Activated CD8-positive, alpha-beta T cell treated with anti-CD3 and anti-CD28 coated beads, Interleukin-2, amount 10 ng/mL, durations not matched to agents 7 days and 5 days (primary cell): ENCODE results near the gene CFAP157. TPM values are rescaled to one million over a fixed set of nuclear protein-coding genes. Genes with fewer than 3 reads are reported as not detected.

Source experiments
- ATAC-seq: fragments of 150-1000 bp; cut with Tn5 transposase; one replicate; pipeline ENCODE4 v1.10.0; 2021; ENCODE audit warnings: moderate library complexity
- CTCF ChIA-PET: fragments of 350-600 bp; sonication (Branson Sonifier 250); formaldehyde crosslinking; loops from one replicate; lab custom pipeline; 2021; ENCODE audit warnings: antibody characterized with exemption; lab: Charles Lee
- POLR2A ChIA-PET: fragments of 350-600 bp; sonication (Branson Sonifier 250); formaldehyde crosslinking; loops from one replicate; lab custom pipeline; 2021; ENCODE audit warnings: antibody characterized with exemption; lab: Charles Lee
- DNase-seq: peaks from one replicate; pipeline ENCODE4 v3.0.0-alpha.2; 2020
- H3K27ac Mint-ChIP-seq: one replicate; pipeline ENCODE4 v1.8.0; 2021; ENCODE audit warnings: mild to moderate bottlenecking, mixed read lengths
- H3K27me3 Mint-ChIP-seq: one replicate; pipeline ENCODE4 v1.8.0; 2021; ENCODE audit warnings: low read depth, mixed read lengths
- H3K36me3 Mint-ChIP-seq: one replicate; pipeline ENCODE4 v1.8.0; 2021; ENCODE audit warnings: low read depth, mixed read lengths
- H3K4me1 Mint-ChIP-seq: one replicate; pipeline ENCODE4 v1.8.0; 2021; ENCODE audit warnings: low read depth, mixed read lengths
- H3K4me3 Mint-ChIP-seq: one replicate; pipeline ENCODE4 v1.8.0; 2021; ENCODE audit warnings: mild to moderate bottlenecking, mixed read lengths
- H3K9me3 Mint-ChIP-seq: one replicate; pipeline ENCODE4 v1.8.0; 2022; ENCODE audit warnings: mixed read lengths; ENCODE audit not compliant: insufficient read depth
- total RNA-seq, 2 experiments: library from RNA; stranded (reverse); gene quantifications; one replicate each; pipeline ENCODE4 v1.2.3, GENCODE V29; 2021

CFAP157 gene
- total RNA-seq, 2 experiments from 2014 or later = 0.16 TPM; not detected in 1

- ChIA-PET CTCF (interaction anchor here (1.2 to 5.3 kb wide), 2 partner anchors 15 to 130 kb away, joined by 4 to 27 read pairs; partner anchors contain the start of gene TOR2A), POLR2A (interaction anchor here (0.7 kb wide), 2 partner anchors 211 to 456 kb away, joined by 3 read pairs; partner anchors contain the start of gene GARNL3)
- no peak for ATAC-seq
- H3K36me3 Mint-ChIP-seq = peaks cover 2% of the 10 kb centered on the region
- DNase-seq = peak; percentile 45
- no peaks in the 10 kb centered on the region for H3K27me3 Mint-ChIP-seq
- peaks cover 37% of the 10 kb centered on the region for H3K4me1 Mint-ChIP-seq
- H3K4me3 Mint-ChIP-seq = peak overlapping the region; percentile 48
- H3K9me3 Mint-ChIP-seq = no peaks in the 10 kb centered on the region
- peak overlapping the region; percentile 95 for H3K27ac Mint-ChIP-seq
Observed at GRCh38 chr9:127720031-127720864, 13.5 kb downstream of the CFAP157 start.

DNA sequence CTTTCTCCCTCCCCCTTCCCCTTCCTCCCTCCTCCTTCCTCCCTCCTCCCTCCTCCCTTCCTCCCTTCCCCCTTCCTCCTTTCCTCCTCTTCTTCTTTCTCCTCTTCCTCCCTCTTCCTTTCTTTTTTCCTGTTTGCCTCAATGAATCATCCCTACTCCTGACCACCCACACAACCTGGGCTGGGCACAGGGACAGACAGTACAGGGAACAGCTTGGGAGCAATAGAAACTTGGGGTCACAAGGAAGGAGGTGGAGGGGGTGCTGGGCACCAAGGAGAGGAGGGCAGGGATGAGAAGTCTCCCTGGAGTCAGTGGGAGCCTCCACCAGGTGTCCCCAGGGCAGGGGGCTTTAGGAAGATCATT lies 14.1 kb downstream of the CFAP157 start:
- peak overlapping the region; percentile 31 for H3K4me3 Mint-ChIP-seq
- no peaks in the 10 kb centered on the region for H3K9me3 Mint-ChIP-seq
- H3K27me3 Mint-ChIP-seq = no peaks in the 10 kb centered on the region
- DNase-seq (no peak), ATAC-seq (no peak)
- ChIA-PET POLR2A (interaction anchor here (0.7 kb wide), 2 partner anchors 347 to 456 kb away, joined by 3 read pairs; partner anchors contain the start of genes GARNL3 and SLC25A25), CTCF (interaction anchor here (5.3 kb wide), 1 partner anchor 14 kb away, joined by 27 read pairs; the partner anchor contains the start of gene TOR2A)
- no peaks in the 10 kb centered on the region for H3K36me3 Mint-ChIP-seq
- H3K27ac Mint-ChIP-seq = peak overlapping the region; percentile 65
- peaks cover 33% of the 10 kb centered on the region for H3K4me1 Mint-ChIP-seq

DNA sequence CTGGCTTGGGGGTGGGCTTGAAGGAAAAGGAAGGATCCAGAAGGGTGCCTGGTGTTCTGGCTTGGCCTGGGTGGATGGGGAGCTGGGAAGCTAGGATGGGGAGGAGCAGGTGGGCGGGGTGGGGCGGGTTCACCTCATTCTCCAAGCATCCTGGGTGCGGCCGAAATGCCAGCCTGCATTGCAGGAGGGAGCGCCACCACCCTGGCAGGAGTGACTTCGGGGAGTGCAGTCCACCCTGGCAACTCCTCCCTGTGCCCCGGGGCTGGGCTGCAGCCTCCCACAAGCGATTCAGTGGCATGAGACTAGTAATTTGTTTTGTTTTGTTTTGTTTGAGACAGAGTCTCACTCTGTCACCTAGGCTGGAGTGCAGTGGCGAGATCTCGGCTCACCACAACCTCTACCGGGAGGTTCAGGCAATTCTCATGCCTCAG lies 14.6 kb downstream of the CFAP157 start:
- no peak for DNase-seq
- Mint-ChIP-seq H3K27ac (peak overlapping the region; percentile 65), H3K4me1 (peaks cover 27% of the 10 kb centered on the region), H3K36me3 (no peaks in the 10 kb centered on the region), H3K4me3 (peak overlapping the region; percentile 31), H3K9me3 (no peaks in the 10 kb centered on the region), H3K27me3 (no peaks in the 10 kb centered on the region)
- CTCF ChIA-PET = interaction anchor here (5.3 kb wide), 1 partner anchor 14 kb away, joined by 27 read pairs; the partner anchor contains the start of gene TOR2A
- POLR2A ChIA-PET = interaction anchor here (0.7 to 0.8 kb wide), 2 partner anchors 13 to 346 kb away, joined by 3 read pairs; partner anchors contain the start of genes SLC25A25 and TOR2A
- peak; percentile 34 for ATAC-seq

DNA sequence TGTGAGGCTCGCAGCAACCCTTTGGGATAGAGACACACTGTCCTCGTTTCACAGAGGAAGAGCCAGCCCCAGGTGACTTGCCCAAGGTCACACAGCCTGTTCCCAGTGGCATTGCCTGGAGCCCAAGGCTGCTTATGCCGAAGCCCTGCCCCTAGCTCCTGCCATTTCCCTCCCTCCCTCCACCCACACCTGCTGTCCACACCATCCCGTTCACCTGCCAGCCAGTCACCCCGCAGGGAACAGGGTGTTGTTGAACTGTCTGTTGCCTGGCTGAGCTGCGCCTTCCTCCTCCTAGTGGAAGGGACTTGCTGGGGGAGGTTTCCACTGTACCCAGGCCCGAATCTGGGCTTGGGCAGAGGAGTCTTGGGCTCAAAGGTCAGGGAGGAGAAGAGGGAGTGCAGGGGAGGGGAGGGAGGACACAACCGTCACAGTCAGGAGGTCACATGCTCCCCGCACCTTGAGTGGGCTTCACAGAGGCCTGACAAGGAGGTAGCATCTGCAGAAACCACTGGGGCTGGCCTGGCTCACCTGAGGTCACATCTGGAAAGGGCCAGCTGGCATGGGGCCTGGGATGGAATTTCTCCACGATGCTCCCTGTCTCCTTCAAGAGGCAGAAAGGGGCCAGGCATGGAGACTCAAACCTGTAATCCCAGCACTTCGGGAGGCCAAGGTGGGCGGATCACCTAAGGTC lies 15.4 kb downstream of the CFAP157 start:
- no peak overlapping the region for H3K4me3 Mint-ChIP-seq
- no peaks in the 10 kb centered on the region for H3K9me3 Mint-ChIP-seq
- no peaks in the 10 kb centered on the region for H3K27me3 Mint-ChIP-seq
- no peaks in the 10 kb centered on the region for H3K36me3 Mint-ChIP-seq
- ChIA-PET CTCF (interaction anchor here (5.3 kb wide), 1 partner anchor 13 kb away, joined by 27 read pairs; the partner anchor contains the start of gene TOR2A), POLR2A (interaction anchor here (0.8 kb wide), 1 partner anchor 13 kb away, joined by 3 read pairs; the partner anchor contains the start of gene TOR2A)
- no peak for DNase-seq
- peaks cover 26% of the 10 kb centered on the region for H3K4me1 Mint-ChIP-seq
- ATAC-seq = no peak
- H3K27ac Mint-ChIP-seq = no peak overlapping the region

GRCh38 chr9:127723013-127723412 lies 16.2 kb downstream of the CFAP157 start:
- ChIA-PET POLR2A (interaction anchor here (0.6 kb wide), 1 partner anchor 20 kb away, joined by 3 read pairs; no protein-coding TSS in a partner anchor), CTCF (interaction anchor here (0.6 kb wide), 1 partner anchor 134 kb away, joined by 3 read pairs; no protein-coding TSS in a partner anchor)
- H3K4me3 Mint-ChIP-seq = no peak overlapping the region
- no peaks in the 10 kb centered on the region for H3K27me3 Mint-ChIP-seq
- DNase-seq = no peak
- ATAC-seq = no peak
- H3K36me3 Mint-ChIP-seq = no peaks in the 10 kb centered on the region
- H3K9me3 Mint-ChIP-seq = no peaks in the 10 kb centered on the region
- H3K27ac Mint-ChIP-seq = no peak overlapping the region
- peaks cover 26% of the 10 kb centered on the region for H3K4me1 Mint-ChIP-seq

DNA sequence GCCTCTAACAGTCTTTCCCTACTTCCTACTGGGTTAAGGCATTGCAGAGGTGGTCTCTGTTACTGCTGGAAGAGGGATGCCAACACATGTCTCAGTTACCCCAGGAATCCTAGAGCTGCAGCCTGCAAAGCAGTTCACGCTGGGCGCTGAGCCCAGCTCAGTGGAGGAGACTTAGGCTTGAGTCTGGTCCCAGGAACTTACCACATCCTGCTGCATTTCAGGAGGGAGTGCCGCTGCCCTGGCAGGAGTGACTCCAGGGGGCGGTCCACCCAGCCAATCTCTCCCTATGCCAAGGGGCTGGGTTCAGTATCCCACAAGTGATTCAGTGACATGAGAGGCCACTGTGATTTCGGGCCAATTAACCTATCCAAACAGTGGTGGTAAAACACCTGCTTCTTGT lies 16.7 kb downstream of the CFAP157 start:
- Mint-ChIP-seq H3K4me3 (no peak overlapping the region), H3K27me3 (no peaks in the 10 kb centered on the region), H3K36me3 (no peaks in the 10 kb centered on the region), H3K4me1 (peaks cover 26% of the 10 kb centered on the region), H3K9me3 (no peaks in the 10 kb centered on the region), H3K27ac (no peak overlapping the region)
- ChIA-PET POLR2A (interaction anchor here (0.6 kb wide), 1 partner anchor 20 kb away, joined by 3 read pairs; no protein-coding TSS in a partner anchor), CTCF (interaction anchor here (0.6 kb wide), 1 partner anchor 135 kb away, joined by 3 read pairs; no protein-coding TSS in a partner anchor)
- no peak for ATAC-seq
- no peak for DNase-seq

GRCh38 chr9:127724012-127724411 lies 17.2 kb downstream of the CFAP157 start:
- CTCF ChIA-PET = no interaction called here
- H3K27me3 Mint-ChIP-seq = no peaks in the 10 kb centered on the region
- no peaks in the 10 kb centered on the region for H3K36me3 Mint-ChIP-seq
- DNase-seq (no peak), ATAC-seq (no peak)
- POLR2A ChIA-PET = no interaction called here
- H3K9me3 Mint-ChIP-seq = no peaks in the 10 kb centered on the region
- H3K4me1 Mint-ChIP-seq = peaks cover 26% of the 10 kb centered on the region
- no peak overlapping the region for H3K27ac Mint-ChIP-seq
- H3K4me3 Mint-ChIP-seq = no peak overlapping the region

DNA sequence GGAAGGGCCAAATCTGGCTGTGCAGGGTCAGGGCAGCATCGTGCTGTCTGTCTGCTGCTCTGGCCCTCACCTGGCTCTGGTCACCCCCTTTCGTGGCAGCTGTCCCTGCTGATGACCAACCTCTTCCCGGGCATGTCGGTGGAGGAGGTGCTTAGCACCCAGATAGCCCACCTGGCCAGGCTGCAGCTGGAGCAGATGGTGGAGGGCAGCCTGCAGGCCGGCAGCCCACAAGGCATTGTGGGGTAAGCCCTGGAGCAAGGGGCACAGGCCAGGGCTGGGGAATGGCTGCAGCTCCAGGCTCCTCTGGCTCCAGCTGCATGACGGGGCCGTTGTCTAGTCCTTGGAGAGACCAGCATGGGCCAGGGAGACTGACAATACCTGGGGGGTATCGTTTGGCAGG lies 20.1 kb downstream of the CFAP157 start:
- CTCF ChIA-PET = no interaction called here
- no peak overlapping the region for H3K4me3 Mint-ChIP-seq
- no peaks in the 10 kb centered on the region for H3K27me3 Mint-ChIP-seq
- no peaks in the 10 kb centered on the region for H3K9me3 Mint-ChIP-seq
- peaks cover 3% of the 10 kb centered on the region for H3K4me1 Mint-ChIP-seq
- no peak overlapping the region for H3K27ac Mint-ChIP-seq
- no peak for DNase-seq
- no peak for ATAC-seq
- no peaks in the 10 kb centered on the region for H3K36me3 Mint-ChIP-seq
- POLR2A ChIA-PET = no interaction called here

DNA sequence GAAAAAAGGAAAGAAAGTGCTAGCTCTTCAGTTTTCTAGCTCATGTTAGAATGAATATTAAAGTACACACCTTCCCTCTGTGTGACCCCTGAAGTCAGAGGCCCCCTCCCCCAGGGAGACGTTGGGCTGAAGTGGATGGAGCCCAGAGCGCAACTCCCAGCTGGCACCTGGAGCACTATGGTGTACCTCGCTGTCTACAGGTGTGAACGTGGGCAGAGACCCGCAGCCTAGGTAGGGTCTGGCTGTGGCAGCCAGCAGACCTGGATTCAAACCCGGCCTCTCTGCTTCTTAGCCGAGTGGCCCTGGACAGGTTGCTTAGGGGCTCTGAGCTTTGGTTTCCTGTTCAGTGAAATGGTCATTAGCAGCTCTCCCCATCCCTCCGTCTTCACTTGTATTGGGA lies 22.0 kb downstream of the CFAP157 start:
- no peak for ATAC-seq

GRCh38 chr9:127729522-127730256 lies 22.9 kb downstream of the CFAP157 start:
- Mint-ChIP-seq H3K4me3 (no peak overlapping the region), H3K36me3 (no peaks in the 10 kb centered on the region), H3K4me1 (peaks cover 15% of the 10 kb centered on the region), H3K27me3 (no peaks in the 10 kb centered on the region), H3K9me3 (no peaks in the 10 kb centered on the region), H3K27ac (peak overlapping the region; percentile 30)
- ATAC-seq (no peak), DNase-seq (no peak)
- CTCF ChIA-PET = interaction anchor here (0.7 to 1.5 kb wide), 9 partner anchors 107 to 787 kb away, joined by 3 to 5 read pairs (median 3); no protein-coding TSS in a partner anchor
- POLR2A ChIA-PET = no interaction called here

More for the DNA sequence above, 22.0 kb downstream of the CFAP157 start:
- no peak overlapping the region for H3K4me3 Mint-ChIP-seq
- H3K27ac Mint-ChIP-seq = no peak overlapping the region
- no peaks in the 10 kb centered on the region for H3K9me3 Mint-ChIP-seq
- no peaks in the 10 kb centered on the region for H3K27me3 Mint-ChIP-seq
- ChIA-PET CTCF (interaction anchor here (0.6 to 1.5 kb wide), 8 partner anchors 72 to 787 kb away, joined by 3 to 5 read pairs (median 3); no protein-coding TSS in a partner anchor), POLR2A (no interaction called here)
- no peak for DNase-seq
- H3K4me1 Mint-ChIP-seq = peaks cover 7% of the 10 kb centered on the region
- no peaks in the 10 kb centered on the region for H3K36me3 Mint-ChIP-seq

GRCh38 chr9:127730262-127730661 lies 23.5 kb downstream of the CFAP157 start:
- Mint-ChIP-seq H3K36me3 (no peaks in the 10 kb centered on the region), H3K27ac (peak overlapping the region; percentile 30), H3K4me3 (no peak overlapping the region), H3K27me3 (no peaks in the 10 kb centered on the region), H3K4me1 (peaks cover 16% of the 10 kb centered on the region), H3K9me3 (no peaks in the 10 kb centered on the region)
- DNase-seq (no peak), ATAC-seq (no peak)
- ChIA-PET CTCF (interaction anchor here (1.1 to 1.2 kb wide), 2 partner anchors 108 to 140 kb away, joined by 3 to 5 read pairs; no protein-coding TSS in a partner anchor), POLR2A (no interaction called here)
